Activated T-cell treated with anti-CD3 and anti-CD28 coated beads, Interleukin-2, amount 50 U/mL, for 4 hours (primary cell): ENCODE results near the gene ELAVL1. TPM values are rescaled to one million over a fixed set of nuclear protein-coding genes. Genes with fewer than 3 reads are reported as not detected.
A peak's percentile ranks its signal among the peaks of the same experiment; 100 is the strongest.

ENCODE experiments used
- ATAC-seq, 2 donors: fragments of 200-7000 bp; cut with Tn5 transposase; one replicate each; pipeline ENCODE4 v1.10.0; 2021
- DNase-seq: peaks from one replicate; pipeline ENCODE4 v3.0.0-alpha.2; 2020
- H3K27me3 Mint-ChIP-seq: one replicate; pipeline ENCODE4 v1.8.0; 2021; ENCODE audit warnings: low read depth, mixed read lengths
- H3K36me3 Mint-ChIP-seq: one replicate; pipeline ENCODE4 v1.8.0; 2022; ENCODE audit warnings: mixed read lengths; ENCODE audit not compliant: insufficient read depth
- H3K4me1 Mint-ChIP-seq: one replicate; pipeline ENCODE4 v1.8.0; 2021; ENCODE audit warnings: low read depth, mixed read lengths
- H3K4me3 Mint-ChIP-seq: one replicate; pipeline ENCODE4 v1.8.0; 2021; ENCODE audit warnings: mild to moderate bottlenecking, moderate library complexity, mixed read lengths
- H3K9me3 Mint-ChIP-seq: one replicate; pipeline ENCODE4 v1.8.0; 2021; ENCODE audit warnings: mixed read lengths
- total RNA-seq, 3 donors: library from RNA; stranded (reverse); gene quantifications; one replicate each; pipeline ENCODE4 v1.2.1, GENCODE V29; 2021

The ELAVL1 gene
- 100 to 1,000 TPM; 160 to 171 (median 161) TPM for total RNA-seq

DNA sequence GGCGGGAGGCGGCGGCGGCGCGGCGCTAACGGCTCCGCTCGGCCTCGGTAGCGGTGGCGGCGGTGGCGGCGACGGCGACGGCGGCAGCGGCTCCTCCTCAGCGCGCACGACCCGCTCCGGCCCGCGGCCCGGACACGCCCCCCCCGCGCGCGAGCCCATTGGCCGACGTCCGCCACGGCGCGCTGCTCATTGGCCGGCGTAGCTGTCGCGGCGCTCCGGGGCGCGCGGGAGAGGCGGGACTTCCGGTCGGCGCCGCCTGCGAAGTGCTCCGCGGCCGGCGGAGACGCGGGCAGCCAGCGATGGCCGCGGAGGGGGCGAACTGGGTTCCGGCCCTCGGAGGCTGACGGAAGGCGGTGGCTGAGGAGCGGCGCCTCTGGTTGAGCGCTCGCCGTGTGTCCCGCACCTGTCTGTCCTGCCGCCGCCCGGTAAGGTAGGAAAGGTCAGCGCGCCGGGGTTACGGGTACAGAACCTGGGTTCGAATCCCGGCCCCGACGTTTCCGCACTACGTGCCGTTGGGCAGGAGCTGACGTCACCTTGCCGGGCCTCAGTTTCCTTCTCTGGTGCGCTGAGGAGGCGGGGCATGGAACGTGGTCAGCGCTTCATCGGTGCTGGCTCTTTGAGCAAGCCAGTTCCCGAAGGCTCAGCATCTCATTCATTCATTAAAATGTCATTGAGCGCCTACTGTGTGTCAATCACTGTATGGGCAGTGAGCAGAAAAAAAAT lies at the start of gene ELAVL1:
Gene ELAVL1, minus strand, starts transcription at position 108 of the 723 bp plus-strand sequence. CDS start 13,826 bp downstream, outside the sequence.
- DNase-seq (peak; percentile 84), ATAC-seq (peak; percentile 96)
- Mint-ChIP-seq H3K9me3 (no peaks in the 10 kb centered on the region), H3K36me3 (peaks cover 2% of the 10 kb centered on the region), H3K27me3 (no peaks in the 10 kb centered on the region), H3K4me1 (peaks cover 37% of the 10 kb centered on the region), H3K4me3 (peak within 1 kb of the TSS; percentile 96)

DNA sequence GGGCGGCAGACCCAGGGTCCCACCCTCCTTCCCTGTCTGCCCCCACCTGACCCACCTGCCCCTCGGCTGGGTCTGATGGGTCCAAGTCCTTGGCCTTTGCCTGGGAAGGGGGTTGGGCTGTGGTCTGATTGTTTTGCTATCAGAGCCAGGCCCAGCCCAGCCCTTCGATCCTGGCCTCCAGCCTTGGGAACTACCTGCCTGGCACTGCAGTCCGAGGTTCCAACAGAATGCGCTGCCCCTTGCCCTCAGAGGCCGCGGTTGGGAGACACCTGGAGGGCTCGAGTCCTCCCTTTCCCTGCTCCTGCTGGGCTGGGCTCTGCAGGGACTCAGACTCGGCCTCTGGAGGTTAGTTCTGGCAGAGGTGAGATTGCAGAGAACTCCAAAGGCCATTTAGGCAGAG lies 48.7 kb upstream of the ELAVL1 start:
- Mint-ChIP-seq H3K36me3 (no peaks in the 10 kb centered on the region), H3K9me3 (no peaks in the 10 kb centered on the region), H3K27me3 (no peaks in the 10 kb centered on the region), H3K4me1 (peaks cover 11% of the 10 kb centered on the region), H3K4me3 (no peak overlapping the region)
- no peak for ATAC-seq
- no peak for DNase-seq

DNA sequence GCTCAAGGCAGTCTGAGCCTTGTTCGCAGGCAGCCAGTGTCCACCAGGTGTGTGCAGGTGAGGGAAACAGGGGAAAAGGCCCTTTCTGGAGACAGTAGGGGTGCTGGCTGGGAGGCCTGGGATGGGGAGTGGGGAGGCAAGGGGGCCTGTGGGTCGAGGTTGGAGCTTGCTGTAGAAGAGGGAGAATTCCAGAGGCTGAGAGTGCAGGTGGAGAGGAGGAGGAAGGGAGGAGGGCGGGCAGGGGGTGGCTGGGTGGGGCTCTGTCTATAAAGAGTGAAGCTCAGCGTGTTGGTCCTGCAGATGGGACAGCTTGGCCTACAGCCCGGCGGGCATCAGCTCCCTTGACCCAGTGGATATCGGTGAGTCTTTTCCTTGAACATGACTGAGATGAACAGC lies 47.0 kb upstream of the ELAVL1 start, which contains the start of gene CCL25:
Gene CCL25, plus strand, starts transcription at position 297 of the 396 bp plus-strand sequence. CDS start 290 bp downstream, outside the sequence.
- Mint-ChIP-seq H3K9me3 (no peaks in the 10 kb centered on the region), H3K36me3 (no peaks in the 10 kb centered on the region), H3K27me3 (peaks cover 3% of the 10 kb centered on the region), H3K4me3 (no peak within 1 kb of the TSS), H3K4me1 (peaks cover 11% of the 10 kb centered on the region)
- ATAC-seq (no peak), DNase-seq (no peak)

DNA sequence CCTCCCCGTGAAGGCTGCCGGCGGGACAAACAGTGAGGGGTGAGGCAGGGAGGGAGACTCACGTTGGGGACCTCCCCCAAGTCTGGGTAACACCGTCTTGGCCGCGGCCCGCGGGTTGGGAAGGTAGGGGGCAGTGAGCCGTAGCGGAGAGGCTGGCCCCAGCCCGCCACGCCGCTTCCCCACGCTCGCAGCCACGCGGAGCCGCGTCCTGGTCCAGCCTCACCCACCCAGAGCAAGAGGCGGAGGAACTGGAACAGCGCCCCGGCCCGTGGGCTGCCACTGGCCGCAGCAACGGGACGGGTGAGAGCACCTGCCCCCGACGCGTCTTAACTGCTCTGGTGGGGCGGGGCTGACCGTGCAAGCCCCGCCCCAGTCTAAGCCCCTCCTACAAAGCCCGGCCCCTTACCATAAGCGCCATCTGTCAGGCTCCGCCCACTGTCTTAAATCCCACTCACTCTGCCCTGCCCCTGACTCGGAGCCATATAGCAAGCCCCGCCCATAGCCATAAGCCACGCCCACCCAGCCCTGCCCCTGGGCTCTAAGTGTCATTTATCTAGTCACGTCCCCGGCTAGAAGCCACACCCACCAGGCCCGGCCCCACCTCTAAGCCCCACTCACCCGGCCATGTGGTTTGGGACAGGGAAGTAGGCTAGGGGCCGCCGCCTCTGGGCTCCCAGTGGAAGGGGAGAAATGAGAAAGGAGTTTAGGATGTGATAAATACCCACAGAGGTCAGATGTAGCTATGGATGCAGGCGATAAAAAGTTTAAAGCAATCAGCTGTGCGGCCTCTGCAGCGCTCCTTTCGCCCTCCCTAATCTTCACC lies 45.0 kb upstream of the ELAVL1 start:
- H3K36me3 Mint-ChIP-seq, result no peaks in the 10 kb centered on the region
- H3K9me3 Mint-ChIP-seq, result no peaks in the 10 kb centered on the region
- peak overlapping the region; percentile 52 for H3K4me3 Mint-ChIP-seq

DNA sequence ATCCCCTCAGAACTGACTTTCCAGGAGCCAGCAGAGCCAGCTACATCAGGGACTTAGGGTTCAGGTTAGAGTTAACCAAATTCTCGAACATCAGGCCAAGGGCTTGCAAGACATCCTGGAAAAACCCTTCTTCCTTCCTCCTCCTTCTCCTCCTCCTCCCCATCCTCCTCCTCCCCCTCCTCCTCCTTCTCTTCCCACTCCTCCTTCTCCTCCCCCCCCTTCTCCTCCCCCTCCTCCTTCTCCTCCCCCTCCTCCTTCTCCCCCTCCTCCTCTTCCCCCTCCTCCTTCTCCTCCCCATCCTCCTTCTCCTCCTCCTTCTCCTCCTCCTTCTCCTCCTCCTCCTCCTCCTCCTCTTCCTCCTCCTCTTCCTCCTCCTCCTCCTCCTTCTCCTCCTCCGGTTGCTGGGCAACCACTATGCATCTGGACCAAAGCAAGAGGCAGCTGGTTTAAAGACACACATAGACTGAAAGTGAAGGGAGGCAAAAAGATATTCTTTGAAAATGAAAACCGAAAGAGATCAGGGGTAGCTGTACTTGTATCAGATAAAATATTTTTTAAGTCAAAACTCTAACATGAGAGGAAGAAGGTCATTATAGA lies 41.2 kb upstream of the ELAVL1 start:
- H3K27me3 Mint-ChIP-seq, result peaks cover 7% of the 10 kb centered on the region
- no peak for ATAC-seq
- no peaks in the 10 kb centered on the region for H3K9me3 Mint-ChIP-seq
- H3K4me3 Mint-ChIP-seq, result no peak overlapping the region
- no peak for DNase-seq
- H3K36me3 Mint-ChIP-seq, result no peaks in the 10 kb centered on the region
- peaks cover 7% of the 10 kb centered on the region for H3K4me1 Mint-ChIP-seq

More for the DNA sequence above, 45.0 kb upstream of the ELAVL1 start:
- DNase-seq (peak; percentile 87), ATAC-seq (peak; percentile 97 to 98)
- H3K27me3 Mint-ChIP-seq, result peaks cover 3% of the 10 kb centered on the region
- H3K4me1 Mint-ChIP-seq, result peaks cover 12% of the 10 kb centered on the region

DNA sequence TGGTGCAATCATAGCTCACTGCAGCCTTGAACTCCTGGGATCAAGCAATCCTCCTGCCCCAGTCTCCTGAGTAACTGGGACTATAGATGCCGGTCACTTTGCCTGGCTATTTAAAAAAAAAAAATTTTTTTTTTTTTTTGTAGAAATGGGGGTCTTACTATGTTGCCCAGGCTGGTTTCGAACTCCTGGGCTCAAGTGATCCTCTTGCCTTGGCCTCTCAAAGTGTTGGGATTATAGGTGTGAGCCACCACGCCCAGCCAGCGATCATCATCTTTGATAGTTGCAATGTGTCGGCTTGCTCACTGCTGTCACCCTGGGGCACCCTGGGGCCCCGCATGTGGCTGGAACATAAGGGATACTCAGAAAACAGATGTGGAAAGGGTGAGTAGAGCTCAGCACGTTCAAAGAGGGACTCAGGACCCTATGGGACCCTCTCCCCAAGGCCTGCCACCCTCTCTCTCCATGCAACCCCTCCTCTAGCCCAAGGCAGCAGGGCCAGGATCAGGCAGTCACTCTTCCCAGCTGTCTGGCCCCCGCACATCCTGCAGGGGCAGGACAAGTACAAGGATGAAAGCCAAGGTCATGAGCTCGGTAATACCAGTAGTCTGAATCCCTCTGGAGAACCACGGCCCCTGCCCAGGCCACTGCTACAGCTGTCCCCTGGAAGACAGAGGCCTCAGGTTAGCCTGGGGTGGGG lies 40.6 kb upstream of the ELAVL1 start:
- H3K9me3 Mint-ChIP-seq, result no peaks in the 10 kb centered on the region
- DNase-seq (no peak), ATAC-seq (no peak)
- no peak overlapping the region for H3K4me3 Mint-ChIP-seq
- peaks cover 7% of the 10 kb centered on the region for H3K4me1 Mint-ChIP-seq
- H3K36me3 Mint-ChIP-seq, result no peaks in the 10 kb centered on the region
- peaks cover 7% of the 10 kb centered on the region for H3K27me3 Mint-ChIP-seq

DNA sequence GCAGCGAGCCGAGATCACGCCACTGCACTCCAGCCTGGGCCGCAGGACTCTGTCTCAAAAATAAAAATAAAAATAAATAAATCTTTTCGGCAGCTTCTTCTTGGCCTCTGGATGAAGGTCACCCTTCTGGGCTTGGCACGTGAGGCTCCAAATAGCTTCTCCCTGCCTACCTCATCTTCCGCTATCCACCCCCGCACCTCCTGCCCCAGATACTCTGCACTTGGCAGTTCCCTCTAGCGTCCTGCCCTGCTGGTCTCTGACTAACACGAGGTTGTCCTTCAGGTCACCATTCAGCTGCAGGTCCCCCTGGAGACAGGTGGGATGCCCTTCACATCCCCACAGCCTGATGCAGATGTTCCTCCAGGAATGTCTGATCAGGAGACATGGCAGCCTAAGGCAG lies 38.6 kb upstream of the ELAVL1 start:
- ATAC-seq (no peak), DNase-seq (no peak)

DNA sequence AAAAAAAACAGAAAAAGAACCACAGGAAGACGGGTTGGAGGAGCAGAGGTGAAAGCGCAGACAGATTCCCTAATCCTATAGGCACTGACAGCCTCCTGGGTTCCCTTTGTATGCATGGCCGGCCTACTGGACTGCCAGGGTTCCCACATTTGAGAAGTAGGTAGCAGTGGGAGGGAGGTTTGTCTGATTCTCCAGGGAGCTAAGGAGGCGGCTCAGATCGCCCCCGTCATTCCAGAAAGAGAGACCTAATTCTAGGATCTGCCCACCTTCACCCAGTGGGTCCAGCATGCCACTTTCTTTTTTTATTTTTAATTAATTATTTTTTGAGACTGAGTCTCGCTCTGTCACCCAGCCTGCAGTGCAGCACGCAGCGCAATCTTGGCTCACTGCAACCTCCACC lies 37.5 kb upstream of the ELAVL1 start:
- ATAC-seq (no peak), DNase-seq (no peak)
- Mint-ChIP-seq H3K36me3 (no peaks in the 10 kb centered on the region), H3K4me3 (no peak overlapping the region), H3K27me3 (peaks cover 8% of the 10 kb centered on the region), H3K4me1 (peaks cover 2% of the 10 kb centered on the region), H3K9me3 (no peaks in the 10 kb centered on the region)

More for the DNA sequence above, 38.6 kb upstream of the ELAVL1 start:
- H3K4me1 Mint-ChIP-seq, result peaks cover 2% of the 10 kb centered on the region
- peaks cover 7% of the 10 kb centered on the region for H3K27me3 Mint-ChIP-seq
- H3K36me3 Mint-ChIP-seq, result no peaks in the 10 kb centered on the region
- no peak overlapping the region for H3K4me3 Mint-ChIP-seq
- no peaks in the 10 kb centered on the region for H3K9me3 Mint-ChIP-seq

DNA sequence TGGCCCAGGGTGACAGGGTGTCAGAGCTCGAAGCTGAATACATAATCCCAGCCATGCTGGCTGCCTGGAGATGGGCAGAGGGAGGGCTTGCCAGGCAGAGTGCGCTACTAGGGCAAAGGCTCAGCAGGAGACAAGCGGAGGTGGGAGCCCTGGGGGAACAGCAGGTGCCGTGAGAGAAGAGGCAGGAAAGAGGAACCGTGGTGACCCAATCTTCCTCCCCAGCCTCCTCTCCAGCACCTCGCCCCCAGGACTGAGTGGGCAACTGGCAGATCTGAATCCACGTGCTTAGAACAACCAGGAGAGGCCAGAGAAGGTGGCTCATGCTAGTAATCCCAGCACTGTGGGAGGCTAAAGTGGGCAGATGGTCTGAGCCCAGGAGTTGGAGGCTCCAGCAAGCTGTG lies 36.1 kb upstream of the ELAVL1 start:
- Mint-ChIP-seq H3K4me1 (no peaks in the 10 kb centered on the region), H3K36me3 (no peaks in the 10 kb centered on the region), H3K9me3 (no peaks in the 10 kb centered on the region), H3K4me3 (no peak overlapping the region), H3K27me3 (peaks cover 16% of the 10 kb centered on the region)
- ATAC-seq (no peak), DNase-seq (no peak)

DNA sequence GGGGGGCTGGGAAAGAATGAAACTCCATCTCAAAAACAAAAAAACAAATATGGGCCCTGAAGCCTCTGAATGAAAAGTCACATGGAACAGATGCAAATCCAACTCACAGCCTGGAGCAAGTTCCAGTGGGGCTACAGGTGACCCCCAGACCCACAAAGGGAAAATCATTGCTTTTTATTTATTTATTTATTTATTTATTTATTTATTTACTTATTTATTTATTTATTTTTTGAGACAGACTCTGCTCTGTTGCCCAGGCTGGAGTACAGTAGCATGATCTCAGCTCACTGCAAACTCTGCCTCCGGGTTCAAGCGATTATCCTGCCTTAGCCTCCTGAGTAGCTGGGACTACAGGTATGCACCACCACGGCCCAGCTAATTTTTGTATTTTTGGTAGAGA lies 33.8 kb upstream of the ELAVL1 start:
- no peaks in the 10 kb centered on the region for H3K4me1 Mint-ChIP-seq
- ATAC-seq (no peak), DNase-seq (no peak)
- H3K4me3 Mint-ChIP-seq, result no peak overlapping the region
- H3K9me3 Mint-ChIP-seq, result no peaks in the 10 kb centered on the region
- peaks cover 15% of the 10 kb centered on the region for H3K27me3 Mint-ChIP-seq
- H3K36me3 Mint-ChIP-seq, result no peaks in the 10 kb centered on the region

DNA sequence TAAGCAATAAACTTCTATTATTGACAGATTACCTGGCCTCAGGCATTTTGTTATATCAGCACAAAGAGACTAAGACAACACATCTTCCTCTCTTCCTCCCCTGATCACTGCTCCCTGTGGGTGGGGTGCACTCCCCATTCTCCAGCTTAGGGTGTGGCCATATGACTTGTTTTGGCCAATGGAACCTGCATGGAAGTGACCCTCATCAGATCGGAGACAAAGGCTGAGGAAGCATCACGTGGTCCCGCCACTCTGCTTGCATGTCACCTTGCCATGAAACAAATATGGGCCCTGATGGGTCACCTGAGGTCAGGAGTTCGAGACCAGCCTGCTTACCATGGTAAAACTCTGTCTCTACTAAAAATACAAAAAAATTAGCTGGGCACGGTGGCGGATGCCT lies 33.4 kb upstream of the ELAVL1 start:
- no peak for ATAC-seq
- Mint-ChIP-seq H3K4me3 (no peak overlapping the region), H3K36me3 (no peaks in the 10 kb centered on the region), H3K27me3 (peaks cover 12% of the 10 kb centered on the region), H3K9me3 (no peaks in the 10 kb centered on the region), H3K4me1 (no peaks in the 10 kb centered on the region)
- DNase-seq, result no peak

DNA sequence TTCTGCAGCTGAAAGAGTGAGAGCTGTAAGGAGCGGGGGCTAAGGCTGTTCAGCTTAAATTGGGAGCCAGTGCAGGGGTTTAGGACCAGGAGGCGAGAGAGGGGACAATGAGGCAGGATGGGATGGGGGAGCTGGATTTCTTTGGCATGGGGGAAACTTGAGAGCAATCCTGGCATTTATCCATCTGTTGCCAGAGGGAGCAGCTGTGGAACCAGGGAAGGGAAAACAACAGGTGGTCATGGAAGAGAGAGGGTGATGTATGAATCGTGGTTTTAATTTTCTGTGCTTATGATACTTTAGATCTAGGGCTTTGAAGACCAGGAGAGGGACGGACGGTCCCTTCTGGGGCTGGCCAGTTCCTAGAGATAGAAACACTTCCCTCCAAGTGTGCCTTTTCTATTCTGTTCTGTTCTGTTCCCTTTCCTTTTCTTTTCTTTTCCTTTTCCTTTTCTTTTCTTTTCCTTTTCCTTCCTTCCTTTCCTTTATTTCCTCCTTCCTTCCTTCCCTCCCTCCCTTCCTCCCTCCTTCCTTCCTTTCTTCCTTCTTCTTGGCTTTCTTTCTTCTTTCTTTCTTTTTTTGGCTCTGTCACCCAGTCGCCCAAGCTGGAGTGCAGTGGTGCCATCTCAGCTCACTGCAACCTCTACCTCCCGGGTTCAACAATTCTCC lies 31.1 kb upstream of the ELAVL1 start:
- no peak for DNase-seq

DNA sequence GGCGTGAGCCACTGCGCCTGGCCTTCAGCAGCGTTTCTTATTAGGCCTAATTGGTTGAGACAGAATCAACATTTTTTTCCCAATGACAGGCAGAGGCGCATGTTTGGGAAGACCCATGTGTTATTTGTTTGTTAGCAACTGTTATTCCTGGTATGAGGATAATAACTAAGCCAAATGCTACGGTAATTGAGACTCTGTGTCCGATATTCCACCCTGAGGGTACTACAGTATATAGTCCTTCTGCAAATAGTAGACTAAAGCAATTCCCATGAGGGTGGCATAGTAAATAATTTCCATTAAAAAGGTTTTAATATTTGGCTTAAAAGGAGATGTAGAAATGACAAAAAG lies 28.7 kb upstream of the ELAVL1 start:
- DNase-seq (no peak), ATAC-seq (no peak)
- no peaks in the 10 kb centered on the region for H3K36me3 Mint-ChIP-seq
- no peaks in the 10 kb centered on the region for H3K9me3 Mint-ChIP-seq
- peaks cover 12% of the 10 kb centered on the region for H3K27me3 Mint-ChIP-seq
- no peak overlapping the region for H3K4me3 Mint-ChIP-seq
- no peaks in the 10 kb centered on the region for H3K4me1 Mint-ChIP-seq

More for the DNA sequence above, 31.1 kb upstream of the ELAVL1 start:
- H3K9me3 Mint-ChIP-seq, result no peaks in the 10 kb centered on the region
- H3K4me3 Mint-ChIP-seq, result no peak overlapping the region
- ATAC-seq, result no peak
- no peaks in the 10 kb centered on the region for H3K36me3 Mint-ChIP-seq
- H3K4me1 Mint-ChIP-seq, result no peaks in the 10 kb centered on the region
- peaks cover 12% of the 10 kb centered on the region for H3K27me3 Mint-ChIP-seq
